Transverse colon (tissue), 4 donors: ENCODE results near the gene STK32B. TPM values are rescaled to one million over a fixed set of nuclear protein-coding genes. Genes with fewer than 3 reads are reported as not detected.

Experiments used
- DNase-seq: peaks from one replicate; pipeline ENCODE4 v3.0.0-alpha.2; 2019
- H3K27ac ChIP-seq, 4 donors: fragments of 200-600 bp; sonication (generic); 2 replicates each; pipeline ENCODE4 v1.5.1; 2016 to 2018; ENCODE audit warnings: inconsistent platforms in 4 of 4
- H3K27me3 ChIP-seq: fragments of 200-600 bp; sonication (generic); 2 replicates; pipeline ENCODE4 v1.5.1; 2017; ENCODE audit warnings: inconsistent platforms
- H3K36me3 ChIP-seq, 4 donors: fragments of 200-600 bp; sonication (generic); 2 replicates each; pipeline ENCODE4 v1.5.1; 2017 to 2019; ENCODE audit warnings: inconsistent platforms in 4 of 4
- H3K4me1 ChIP-seq, 4 donors: fragments of 200-600 bp; sonication (generic); 2 replicates each; pipeline ENCODE4 v1.5.1; 2017 to 2020; ENCODE audit warnings: inconsistent platforms in 4 of 4
- H3K4me3 ChIP-seq, 4 donors: fragments of 200-600 bp; sonication (generic); 1 replicate in 1 of 4; 2 replicates in 3 of 4; pipeline versions ENCODE4 v1.5.1 to v1.6.1; 2017 to 2019; ENCODE audit warnings: inconsistent platforms in 4 of 4
- H3K9me3 ChIP-seq, 2 donors: fragments of 200-600 bp; sonication (generic); 2 replicates each; pipeline ENCODE4 v1.5.1; 2017 to 2019; ENCODE audit warnings: inconsistent platforms in 2 of 2
- CTCF ChIP-seq, 5 experiments: fragments of 200-600 bp in 3 of 5; fragments of 450-650 bp in 2 of 5; sonication (generic) in 3 of 5; IDR thresholded peaks; 1 replicate in 2 of 5; 2 replicates in 3 of 5; pipeline ENCODE4 v1.5.1; 2016 to 2017; ENCODE audit warnings: antibody characterized with exemption in 5 of 5, inconsistent platforms in 3 of 5, mild to moderate bottlenecking in 2 of 5, moderate library complexity in 1 of 5
- EP300 ChIP-seq: sonication (generic); formaldehyde crosslinking; IDR thresholded peaks from one replicate; pipeline ENCODE4 v1.6.1; 2017; ENCODE audit warnings: antibody characterized with exemption, low read depth
- POLR2A ChIP-seq: fragments of 450-650 bp; IDR thresholded peaks from one replicate; pipeline ENCODE4 v1.6.1; 2016; ENCODE audit warnings: antibody characterized with exemption, mild to moderate bottlenecking, moderate library complexity
- POLR2AphosphoS5 ChIP-seq, 3 donors: sonication (generic); formaldehyde crosslinking; IDR thresholded peaks; one replicate each; pipeline ENCODE4 v1.6.1; 2016; ENCODE audit warnings: antibody characterized with exemption in 3 of 3
- WGBS, 2 donors: methylation state at CpG; one replicate each; pipeline ENCODE4 v1.1.5; 2018; ENCODE audit warnings: low coverage in 1 of 2; 5-methylcytosine and 5-hydroxymethylcytosine counted together
- in situ Hi-C, 4 donors: fragments of 200-750 bp; cut with MboI; loops; one replicate each; pipeline versions ENCODE4 v1.15.0 to v1.15.1; 2017; ENCODE audit warnings: low sequenced_read_pairs in 3 of 4, low pct_ligation_motif_present in 1 of 4, low pct_unique_long_range_greater_than_20kb in 1 of 4
- intact Hi-C: fragments of 100-400 bp; cut with DNase I; formaldehyde crosslinking; loops from one replicate; pipeline ENCODE4 v1.15.1; 2023; ENCODE audit warnings: low total_unique reads
- total RNA-seq, 4 donors: library from RNA; depleted of rRNA; stranded (reverse); fragments of >200 nt; gene quantifications; one replicate each; pipeline ENCODE4 v1.1.0, GENCODE V29; 2016

STK32B gene
- total RNA-seq, 4 donors from 2014 or later: 0.37 to 1.1 (median 0.64) TPM

GRCh38 chr4:5478697-5479096, 427.4 kb downstream of the STK32B start:
- Histone ChIP-seq H3K27ac (no peak overlapping the region), H3K4me3 (no peak overlapping the region), H3K27me3 (no peaks in the 10 kb centered on the region), H3K4me1 (no peaks in the 10 kb centered on the region), H3K9me3 (no peaks in the 10 kb centered on the region), H3K36me3 (no peaks in the 10 kb centered on the region)
- TF ChIP-seq CTCF (IDR thresholded peaks at IDR 0.05) (no peak), EP300 (no peak), POLR2AphosphoS5 (IDR thresholded peaks at IDR 0.05) (no peak), POLR2A (no peak)
- intact Hi-C loops (no loop called here), in situ Hi-C loops (no loop called here)
- 86% methylated on average over 2 to 6 of the region's 6 CpGs for WGBS, 2 donors
- DNase-seq: no peak

DNA sequence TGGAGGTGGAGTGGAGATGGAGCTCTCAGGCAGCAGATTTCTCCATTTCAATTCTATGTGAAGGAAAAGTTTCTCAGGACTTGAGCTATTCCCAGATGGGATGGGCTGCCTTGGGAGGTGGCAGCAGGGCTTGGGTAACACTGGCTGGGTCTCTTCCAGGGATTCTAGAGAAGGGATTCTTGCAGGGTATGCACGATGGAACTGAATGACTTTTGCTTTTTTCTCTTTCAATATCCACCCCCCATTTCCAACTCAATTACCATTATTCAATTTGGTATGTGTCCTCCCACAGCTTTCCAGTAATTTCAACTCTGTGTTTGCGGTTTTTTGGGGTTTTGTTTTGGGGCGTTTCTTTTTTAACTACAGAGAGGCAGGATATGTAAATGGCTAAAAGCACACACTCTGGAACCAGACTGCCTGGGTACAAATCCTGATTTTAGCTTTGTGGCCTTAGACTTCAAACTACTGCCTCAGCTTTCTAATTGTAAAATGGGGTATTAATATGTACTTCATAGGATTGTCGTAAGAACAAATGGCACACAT, 428.3 kb downstream of the STK32B start:
- H3K27me3 ChIP-seq: no peaks in the 10 kb centered on the region
- no peak for DNase-seq
- H3K4me3 ChIP-seq: no peak overlapping the region
- no peak for TF ChIP-seq POLR2AphosphoS5 (IDR thresholded peaks at IDR 0.05)
- 90% methylated on average over 4 of the region's 4 CpGs for WGBS, 2 donors
- no peaks in the 10 kb centered on the region for H3K4me1 ChIP-seq
- H3K9me3 ChIP-seq: no peaks in the 10 kb centered on the region
- no peak overlapping the region for H3K27ac ChIP-seq
- H3K36me3 ChIP-seq: no peaks in the 10 kb centered on the region
- intact Hi-C loops: no loop called here
- in situ Hi-C loops: no loop called here

- Histone ChIP-seq H3K4me1 (no peaks in the 10 kb centered on the region), H3K27ac (no peak overlapping the region), H3K27me3 (no peaks in the 10 kb centered on the region), H3K4me3 (no peak overlapping the region), H3K9me3 (peaks cover 14% of the 10 kb centered on the region in 2 donors), H3K36me3 (no peaks in the 10 kb centered on the region)
- no peak for DNase-seq
- TF ChIP-seq POLR2AphosphoS5 (IDR thresholded peaks at IDR 0.05) (no peak), POLR2A (no peak), EP300 (no peak), CTCF (IDR thresholded peaks at IDR 0.05) (no peak)
- intact Hi-C loops (no loop called here), in situ Hi-C loops (no loop called here)
Measured at GRCh38 chr4:5488413-5488812, 437.1 kb downstream of the STK32B start.

- Histone ChIP-seq H3K4me1 (no peaks in the 10 kb centered on the region), H3K4me3 (no peak overlapping the region), H3K36me3 (no peaks in the 10 kb centered on the region), H3K27me3 (no peaks in the 10 kb centered on the region), H3K27ac (no peak overlapping the region), H3K9me3 (peaks cover 14% of the 10 kb centered on the region in 2 donors)
- in situ Hi-C loops: no loop called here
- TF ChIP-seq CTCF (IDR thresholded peaks at IDR 0.05) (no peak), EP300 (no peak), POLR2AphosphoS5 (IDR thresholded peaks at IDR 0.05) (no peak), POLR2A (no peak)
- 44 to 61% methylated on average over 1 of the region's 1 CpG for WGBS, 2 donors
- intact Hi-C loops: no loop called here
- DNase-seq: no peak
Measured at GRCh38 chr4:5489260-5489659, 438.0 kb downstream of the STK32B start.

- in situ Hi-C loops: no loop called here
- no peaks in the 10 kb centered on the region for H3K27me3 ChIP-seq
- H3K9me3 ChIP-seq: no peaks in the 10 kb centered on the region
- DNase-seq: no peak
- no peak overlapping the region for H3K27ac ChIP-seq
- WGBS, 2 donors: 90% methylated on average over 2 of the region's 2 CpGs; no CpG with 5 or more reads in 1 of the 2 donors
- no peak for TF ChIP-seq POLR2AphosphoS5 (IDR thresholded peaks at IDR 0.05)
- TF ChIP-seq POLR2A: no peak
- no peaks in the 10 kb centered on the region for H3K36me3 ChIP-seq
- intact Hi-C loops: no loop called here
- no peaks in the 10 kb centered on the region for H3K4me1 ChIP-seq
- H3K4me3 ChIP-seq: no peak overlapping the region
Measured at GRCh38 chr4:5497489-5497888, 446.2 kb downstream of the STK32B start.
